GM06990 (cell line): ENCODE measurements around the gene EBPL.
"Not testable (repeated sequence)": the region's sequence is repeated elsewhere in the genome, so short reads cannot be mapped to it uniquely, and the experiment has no call there.

ENCODE experiments used
- DNase-seq: peaks from one replicate; pipeline ENCODE4 v3.0.0-alpha.2; 2011; ENCODE audit not compliant: insufficient read length; ENCODE audit errors: extremely low read depth
- H3K27me3 ChIP-seq: replicated peaks from 2 replicates; pipeline ENCODE4 v1.6.0; 2011; ENCODE audit warnings: low read length; ENCODE audit not compliant: control insufficient read depth, insufficient read depth
- H3K36me3 ChIP-seq: 2 replicates; pipeline ENCODE4 v1.5.1; 2011; ENCODE audit warnings: low read length; ENCODE audit not compliant: control insufficient read depth, insufficient read depth
- H3K4me3 ChIP-seq: replicated peaks from 2 replicates; pipeline ENCODE4 v1.5.1; 2011; ENCODE audit warnings: low read depth, mild to moderate bottlenecking, control low read depth, low read length
- TF ChIP-seq, protein P1 (sequence below): IDR thresholded peaks from 2 replicates; pipeline ENCODE4 v1.5.1; 2011; ENCODE audit warnings: low read length, control low read depth, mild to moderate bottlenecking, inconsistent platforms; ENCODE audit not compliant: insufficient read depth, poor library complexity, severe bottlenecking

EBPL gene

DNA sequence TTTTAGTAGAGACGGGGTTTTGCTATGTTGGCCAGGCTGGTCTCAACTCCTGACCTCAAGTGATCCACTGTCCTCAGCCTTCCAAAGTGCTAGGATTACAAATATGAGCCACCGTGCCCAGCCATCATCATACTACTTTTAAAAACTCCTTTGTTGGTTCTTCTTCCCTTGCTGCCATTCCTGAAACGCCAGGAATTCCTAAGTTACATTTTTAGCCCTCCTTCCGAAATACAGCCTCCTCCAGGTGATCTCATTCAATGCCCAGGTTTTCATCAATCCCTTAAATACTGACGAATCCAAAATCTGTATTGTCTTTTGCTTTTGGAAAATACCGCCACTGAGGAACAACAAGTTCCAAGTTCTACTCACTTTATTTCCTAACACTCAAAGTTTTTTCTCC, 25.3 kb upstream of the EBPL start:
- no peak for DNase-seq
- H3K4me3 ChIP-seq = no peak overlapping the region
- H3K27me3 ChIP-seq = no peaks in the 10 kb centered on the region
- TF ChIP-seq, protein P1, sequence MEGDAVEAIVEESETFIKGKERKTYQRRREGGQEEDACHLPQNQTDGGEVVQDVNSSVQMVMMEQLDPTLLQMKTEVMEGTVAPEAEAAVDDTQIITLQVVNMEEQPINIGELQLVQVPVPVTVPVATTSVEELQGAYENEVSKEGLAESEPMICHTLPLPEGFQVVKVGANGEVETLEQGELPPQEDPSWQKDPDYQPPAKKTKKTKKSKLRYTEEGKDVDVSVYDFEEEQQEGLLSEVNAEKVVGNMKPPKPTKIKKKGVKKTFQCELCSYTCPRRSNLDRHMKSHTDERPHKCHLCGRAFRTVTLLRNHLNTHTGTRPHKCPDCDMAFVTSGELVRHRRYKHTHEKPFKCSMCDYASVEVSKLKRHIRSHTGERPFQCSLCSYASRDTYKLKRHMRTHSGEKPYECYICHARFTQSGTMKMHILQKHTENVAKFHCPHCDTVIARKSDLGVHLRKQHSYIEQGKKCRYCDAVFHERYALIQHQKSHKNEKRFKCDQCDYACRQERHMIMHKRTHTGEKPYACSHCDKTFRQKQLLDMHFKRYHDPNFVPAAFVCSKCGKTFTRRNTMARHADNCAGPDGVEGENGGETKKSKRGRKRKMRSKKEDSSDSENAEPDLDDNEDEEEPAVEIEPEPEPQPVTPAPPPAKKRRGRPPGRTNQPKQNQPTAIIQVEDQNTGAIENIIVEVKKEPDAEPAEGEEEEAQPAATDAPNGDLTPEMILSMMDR = no peak
- H3K36me3 ChIP-seq = no peaks in the 10 kb centered on the region

DNA sequence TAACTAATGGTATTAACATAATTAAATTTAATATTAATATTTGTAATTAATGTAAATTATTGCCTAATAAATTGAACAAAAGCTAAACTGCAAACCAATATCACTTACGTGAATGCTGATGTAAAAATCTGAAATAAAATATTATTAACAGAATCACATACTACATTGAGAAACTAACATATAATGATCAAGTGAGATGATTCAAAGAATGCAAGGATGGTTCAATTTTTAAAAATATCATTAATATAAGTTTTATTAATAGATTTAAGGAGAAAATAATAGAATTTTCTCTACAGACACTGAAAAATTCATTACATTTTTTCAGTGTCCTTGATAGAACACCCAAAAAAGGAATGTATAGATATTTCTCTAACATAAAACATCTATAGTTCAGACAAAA, 23.5 kb upstream of the EBPL start:
- Histone ChIP-seq H3K4me3 (no peak overlapping the region), H3K36me3 (peaks cover 2% of the 10 kb centered on the region; the same call in 1 of the 2 replicates), H3K27me3 (no peaks in the 10 kb centered on the region)
- DNase-seq = no peak
- TF ChIP-seq, protein P1 = no peak

DNA sequence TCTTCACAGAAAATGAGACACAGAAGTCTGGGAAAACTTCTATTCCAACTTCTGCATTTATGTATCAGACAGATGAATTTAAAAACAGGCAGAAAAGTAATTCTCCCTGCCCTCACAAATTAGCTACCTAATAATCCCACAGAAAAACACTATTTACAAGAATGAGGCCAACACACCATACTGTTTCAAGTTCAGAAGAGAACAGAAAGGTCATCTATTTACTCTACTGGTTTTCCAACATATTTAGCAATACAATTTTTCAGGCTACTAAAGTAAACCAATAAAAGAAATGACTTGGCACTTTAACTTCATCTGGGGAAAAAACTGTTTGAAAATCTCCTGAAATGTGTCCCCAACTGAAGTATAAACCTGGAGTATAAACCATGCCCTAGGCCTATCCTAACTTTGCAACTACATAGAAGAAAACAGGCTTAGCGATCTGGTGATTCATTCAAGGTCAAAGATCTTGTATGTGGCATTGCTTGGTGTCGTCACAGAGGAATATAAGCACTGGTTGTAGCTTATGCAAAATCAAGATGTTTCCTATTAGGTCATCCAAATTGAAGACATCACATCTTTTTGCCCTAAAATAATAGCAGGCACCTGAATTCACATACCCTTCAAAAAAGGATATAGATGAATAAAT, 20.1 kb upstream of the EBPL start:
- no peak overlapping the region for H3K4me3 ChIP-seq
- TF ChIP-seq, protein P1 = no peak
- no peaks in the 10 kb centered on the region for H3K27me3 ChIP-seq
- H3K36me3 ChIP-seq = peaks cover 2% of the 10 kb centered on the region
- no peak for DNase-seq

DNA sequence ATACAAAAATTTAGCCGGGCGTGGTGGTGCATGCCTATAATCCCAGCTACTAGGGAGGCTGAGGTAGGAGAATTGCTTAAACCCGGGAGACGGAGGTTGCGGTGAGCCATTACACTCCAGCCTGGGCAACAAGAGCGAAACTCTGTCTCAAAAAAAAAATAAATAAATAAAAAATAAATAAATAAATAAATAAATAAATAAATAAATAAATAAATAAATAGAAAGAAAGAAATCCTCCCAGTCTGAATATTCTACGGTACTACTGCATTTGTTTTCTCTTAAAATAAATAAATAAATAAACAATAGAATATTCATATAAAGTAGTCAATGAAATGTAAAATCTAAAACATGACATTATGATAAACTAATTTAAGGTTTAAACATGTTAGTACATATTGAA, 13.0 kb upstream of the EBPL start:
- not testable (repeated sequence) for H3K4me3 ChIP-seq, H3K36me3 ChIP-seq, H3K27me3 ChIP-seq, DNase-seq

DNA sequence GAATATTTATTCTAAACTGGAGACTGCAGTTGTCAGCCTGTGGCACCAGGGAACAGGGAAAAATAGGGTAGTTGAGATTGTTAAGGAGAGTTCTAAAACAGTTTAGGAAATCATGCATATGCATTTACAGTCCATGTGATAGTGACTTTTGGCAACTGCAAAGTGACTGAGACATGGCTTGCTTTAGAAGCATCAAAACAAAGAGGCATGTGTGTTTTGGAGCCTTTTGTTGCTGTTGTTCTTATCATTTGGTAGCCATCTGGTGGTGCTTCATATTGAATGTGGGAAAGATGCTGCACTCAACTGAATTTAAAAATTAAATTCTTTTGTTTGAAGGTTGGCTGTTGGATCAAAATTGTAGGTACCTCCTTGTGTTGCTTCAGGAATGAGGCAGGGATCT, 10.2 kb upstream of the EBPL start:
- TF ChIP-seq, protein P1 = no peak
- no peaks in the 10 kb centered on the region for H3K27me3 ChIP-seq
- H3K36me3 ChIP-seq = peaks cover 3% of the 10 kb centered on the region
- no peak overlapping the region for H3K4me3 ChIP-seq
- no peak for DNase-seq

DNA sequence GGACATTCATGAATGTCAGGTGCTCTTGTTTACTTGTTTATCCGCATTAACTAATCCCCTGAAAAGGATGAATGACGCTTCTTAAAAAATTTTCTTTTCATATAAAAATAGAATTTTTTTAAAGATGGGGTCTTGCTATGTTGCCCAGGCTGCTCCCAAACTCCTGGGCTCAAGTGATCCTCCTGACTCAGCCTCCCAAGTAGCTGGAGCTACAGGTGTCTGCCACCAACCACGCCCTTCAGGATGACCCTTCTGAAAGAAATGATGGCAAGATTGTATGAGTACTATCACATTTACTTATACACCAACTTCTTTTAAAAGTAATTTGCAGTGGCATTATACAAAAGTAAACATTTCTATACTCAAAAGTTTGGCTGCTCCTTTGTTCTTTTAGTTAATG, 6.2 kb upstream of the EBPL start:
- Histone ChIP-seq H3K36me3 (peaks cover 3% of the 10 kb centered on the region), H3K27me3 (no peaks in the 10 kb centered on the region), H3K4me3 (no peak overlapping the region)
- TF ChIP-seq, protein P1 = no peak
- no peak for DNase-seq
